Measurements from ENCODE around the gene IRS2.
"Not testable (repeated sequence)": the region's sequence is repeated elsewhere in the genome, so short reads cannot be mapped to it uniquely, and the experiment has no call there.

IRS2 gene

GRCh38 chr13:109740121-109740520, 46.3 kb downstream of the IRS2 start:
- Histone ChIP-seq H3K4me3 (ENCODE audit: low read depth in 1 of 5, low read length in 5 of 5) (no peak overlapping the region), H3K27ac (ENCODE audit: low read depth, low read length) (no peak overlapping the region), H3K4me1 (ENCODE audit: control insufficient read depth in 5 of 5, insufficient read depth in 5 of 5, low read length in 5 of 5) (peaks cover 0 to 19% (median 14%) of the 10 kb centered on the region in 5 donors), H3K9me3 (ENCODE audit: control insufficient read depth in 5 of 5, low read length in 5 of 5) (no peaks in the 10 kb centered on the region), H3K27me3 (ENCODE audit: control insufficient read depth in 5 of 5, insufficient read depth in 4 of 5, low read length in 5 of 5) (peaks cover 0 to 3% (median 0%) of the 10 kb centered on the region in 5 donors), H3K9ac (ENCODE audit: low read length in 5 of 5) (no peak overlapping the region), H3K36me3 (ENCODE audit: control insufficient read depth in 5 of 5, insufficient read depth in 5 of 5, low read length in 5 of 5) (no peaks in the 10 kb centered on the region)

GRCh38 chr13:109738298-109738746, 48.1 kb downstream of the IRS2 start:
- no peak overlapping the region for H3K4me3 ChIP-seq (ENCODE audit: low read depth in 1 of 5, low read length in 5 of 5)
- no peak overlapping the region for H3K9ac ChIP-seq (ENCODE audit: low read length in 5 of 5)
- H3K4me1 ChIP-seq (ENCODE audit: control insufficient read depth in 5 of 5, insufficient read depth in 5 of 5, low read length in 5 of 5) = peaks cover 0 to 6% (median 0%) of the 10 kb centered on the region in 5 donors
- H3K36me3 ChIP-seq (ENCODE audit: control insufficient read depth in 5 of 5, insufficient read depth in 5 of 5, low read length in 5 of 5) = no peaks in the 10 kb centered on the region
- H3K9me3 ChIP-seq (ENCODE audit: control insufficient read depth in 5 of 5, low read length in 5 of 5) = no peaks in the 10 kb centered on the region
- no peak overlapping the region for H3K27ac ChIP-seq (ENCODE audit: low read depth, low read length)
- peaks cover 0 to 3% (median 0%) of the 10 kb centered on the region in 5 donors for H3K27me3 ChIP-seq (ENCODE audit: control insufficient read depth in 5 of 5, insufficient read depth in 4 of 5, low read length in 5 of 5)

- Histone ChIP-seq H3K9me3 (ENCODE audit: control insufficient read depth in 5 of 5, low read length in 5 of 5) (no peaks in the 10 kb centered on the region), H3K27me3 (ENCODE audit: control insufficient read depth in 5 of 5, insufficient read depth in 4 of 5, low read length in 5 of 5) (peaks cover 0 to 3% (median 0%) of the 10 kb centered on the region in 5 donors), H3K36me3 (ENCODE audit: control insufficient read depth in 5 of 5, insufficient read depth in 5 of 5, low read length in 5 of 5) (no peaks in the 10 kb centered on the region), H3K4me1 (ENCODE audit: control insufficient read depth in 5 of 5, insufficient read depth in 5 of 5, low read length in 5 of 5) (peaks cover 0 to 6% (median 0%) of the 10 kb centered on the region in 5 donors), H3K9ac (ENCODE audit: low read length in 5 of 5) (no peak overlapping the region), H3K27ac (ENCODE audit: low read depth, low read length) (no peak overlapping the region), H3K4me3 (ENCODE audit: low read depth in 1 of 5, low read length in 5 of 5) (no peak overlapping the region)
These were observed 48.8 kb downstream of the IRS2 start for GRCh38 chr13:109737606-109738005.

DNA sequence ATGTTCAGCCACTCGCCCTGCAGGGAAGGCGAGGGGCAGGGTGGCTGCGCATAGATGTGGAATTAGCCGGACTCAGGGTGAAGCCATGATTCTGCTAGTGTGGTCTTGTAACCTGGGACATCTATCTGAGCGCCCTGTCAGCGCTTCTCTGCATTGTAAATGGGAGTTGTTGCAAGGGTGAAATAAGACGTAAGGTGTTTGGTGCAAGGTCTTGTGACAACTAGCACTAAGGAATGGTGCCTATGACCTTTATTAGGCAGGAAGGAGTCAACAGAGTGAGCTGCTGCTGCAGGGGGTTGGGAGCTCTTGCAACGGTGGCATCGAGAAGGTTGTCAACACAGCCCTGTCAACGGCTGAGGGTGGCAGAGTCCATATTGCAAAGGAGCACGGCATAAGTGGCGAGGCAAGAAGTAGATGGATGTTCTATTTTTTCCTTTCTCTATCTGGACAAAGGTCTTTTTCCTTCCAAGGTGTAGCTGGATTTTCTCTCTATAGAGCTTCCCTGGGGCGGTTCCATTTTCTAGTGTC, 49.3 kb downstream of the IRS2 start:
- H3K27me3 ChIP-seq (ENCODE audit: control insufficient read depth in 5 of 5, insufficient read depth in 4 of 5, low read length in 5 of 5) = peaks cover 0 to 3% (median 0%) of the 10 kb centered on the region in 5 donors
- H3K9me3 ChIP-seq (ENCODE audit: control insufficient read depth in 5 of 5, low read length in 5 of 5) = no peaks in the 10 kb centered on the region

DNA sequence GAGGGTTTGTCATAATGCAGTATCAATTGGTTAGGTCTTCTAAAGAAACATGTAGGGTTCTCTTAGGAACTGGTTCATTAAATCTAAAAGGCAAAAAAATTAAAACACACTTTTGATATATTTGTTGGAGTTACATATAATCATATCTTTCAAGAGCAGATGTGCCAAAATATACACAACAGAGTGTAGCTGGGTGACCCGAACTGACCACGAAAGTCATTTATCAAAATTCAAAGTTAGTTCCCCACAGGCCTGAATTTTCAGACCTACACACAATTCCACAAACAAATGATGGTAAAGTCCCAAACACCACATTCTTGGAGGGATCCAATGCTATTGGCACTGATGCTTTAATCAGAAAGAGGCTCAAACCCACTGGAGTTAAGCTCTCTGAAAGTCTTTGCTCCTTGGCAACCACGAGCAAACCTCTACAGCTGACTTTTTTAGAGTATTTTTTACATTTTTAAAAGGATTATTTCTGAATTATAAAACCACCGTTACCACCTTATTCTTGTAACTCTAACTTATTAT, 50.9 kb downstream of the IRS2 start:
- Histone ChIP-seq H3K36me3 (ENCODE audit: control insufficient read depth in 5 of 5, insufficient read depth in 5 of 5, low read length in 5 of 5) (no peaks in the 10 kb centered on the region), H3K4me3 (ENCODE audit: low read depth in 1 of 5, low read length in 5 of 5) (no peak overlapping the region), H3K9me3 (ENCODE audit: control insufficient read depth in 5 of 5, low read length in 5 of 5) (no peaks in the 10 kb centered on the region), H3K4me1 (ENCODE audit: control insufficient read depth in 5 of 5, insufficient read depth in 5 of 5, low read length in 5 of 5) (peaks cover 0 to 4% (median 0%) of the 10 kb centered on the region in 5 donors), H3K27me3 (ENCODE audit: control insufficient read depth in 5 of 5, insufficient read depth in 4 of 5, low read length in 5 of 5) (peaks cover 0 to 3% (median 0%) of the 10 kb centered on the region in 5 donors), H3K9ac (ENCODE audit: low read length in 5 of 5) (no peak overlapping the region), H3K27ac (ENCODE audit: low read depth, low read length) (no peak overlapping the region)

More for the DNA sequence above, 49.3 kb downstream of the IRS2 start:
- no peak overlapping the region for H3K9ac ChIP-seq (ENCODE audit: low read length in 5 of 5)
- H3K36me3 ChIP-seq (ENCODE audit: control insufficient read depth in 5 of 5, insufficient read depth in 5 of 5, low read length in 5 of 5) = no peaks in the 10 kb centered on the region
- H3K4me1 ChIP-seq (ENCODE audit: control insufficient read depth in 5 of 5, insufficient read depth in 5 of 5, low read length in 5 of 5) = peaks cover 0 to 6% (median 0%) of the 10 kb centered on the region in 5 donors
- no peak overlapping the region for H3K27ac ChIP-seq (ENCODE audit: low read depth, low read length)
- no peak overlapping the region for H3K4me3 ChIP-seq (ENCODE audit: low read depth in 1 of 5, low read length in 5 of 5)

- peaks cover 0 to under 1% (median 0%) of the 10 kb centered on the region in 5 donors for H3K4me1 ChIP-seq (ENCODE audit: control insufficient read depth in 5 of 5, insufficient read depth in 5 of 5, low read length in 5 of 5)
These were observed 52.2 kb downstream of the IRS2 start for GRCh38 chr13:109734002-109734785.

DNA sequence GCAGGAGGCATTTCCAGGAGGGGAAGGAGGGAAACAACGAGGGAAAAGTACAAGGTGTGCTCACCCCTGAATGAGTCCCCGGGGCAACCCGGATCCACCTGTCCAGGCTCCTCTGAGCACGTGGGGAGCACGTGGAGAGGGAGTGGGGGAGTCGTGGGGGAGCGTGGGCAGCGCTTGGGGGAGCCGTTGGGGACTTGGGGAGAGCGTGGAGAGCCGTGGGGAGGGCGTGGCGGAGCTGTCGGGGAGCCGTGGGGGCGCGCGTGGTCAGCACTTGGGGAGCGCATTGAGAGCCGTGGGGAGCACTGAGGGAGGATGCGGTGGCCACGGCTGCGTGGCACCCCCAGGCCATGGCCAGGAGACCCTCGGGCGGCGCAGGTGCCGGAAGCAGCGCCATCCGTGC, 52.8 kb downstream of the IRS2 start:
- Histone ChIP-seq H3K4me1 (ENCODE audit: control insufficient read depth in 5 of 5, insufficient read depth in 5 of 5, low read length in 5 of 5) (peaks cover 0 to 4% (median 2%) of the 10 kb centered on the region in 5 donors), H3K4me3 (ENCODE audit: low read depth in 1 of 5, low read length in 5 of 5) (no peak overlapping the region), H3K27me3 (ENCODE audit: control insufficient read depth in 5 of 5, insufficient read depth in 4 of 5, low read length in 5 of 5) (peaks cover 0 to 3% (median 0%) of the 10 kb centered on the region in 5 donors), H3K27ac (ENCODE audit: low read depth, low read length) (no peak overlapping the region), H3K9ac (ENCODE audit: low read length in 5 of 5) (no peak overlapping the region), H3K36me3 (ENCODE audit: control insufficient read depth in 5 of 5, insufficient read depth in 5 of 5, low read length in 5 of 5) (no peaks in the 10 kb centered on the region), H3K9me3 (ENCODE audit: control insufficient read depth in 5 of 5, low read length in 5 of 5) (no peaks in the 10 kb centered on the region)

More at GRCh38 chr13:109734002-109734785, 52.2 kb downstream of the IRS2 start:
- H3K36me3 ChIP-seq (ENCODE audit: control insufficient read depth in 5 of 5, insufficient read depth in 5 of 5, low read length in 5 of 5) = no peaks in the 10 kb centered on the region
- H3K9ac ChIP-seq (ENCODE audit: low read length in 5 of 5) = no peak overlapping the region
- H3K4me3 ChIP-seq (ENCODE audit: low read depth in 1 of 5, low read length in 5 of 5) = no peak overlapping the region
- no peak overlapping the region for H3K27ac ChIP-seq (ENCODE audit: low read depth, low read length)
- H3K9me3 ChIP-seq (ENCODE audit: control insufficient read depth in 5 of 5, low read length in 5 of 5) = no peaks in the 10 kb centered on the region
- H3K27me3 ChIP-seq (ENCODE audit: control insufficient read depth in 5 of 5, insufficient read depth in 4 of 5, low read length in 5 of 5) = peaks cover 0 to 3% (median 0%) of the 10 kb centered on the region in 5 donors

DNA sequence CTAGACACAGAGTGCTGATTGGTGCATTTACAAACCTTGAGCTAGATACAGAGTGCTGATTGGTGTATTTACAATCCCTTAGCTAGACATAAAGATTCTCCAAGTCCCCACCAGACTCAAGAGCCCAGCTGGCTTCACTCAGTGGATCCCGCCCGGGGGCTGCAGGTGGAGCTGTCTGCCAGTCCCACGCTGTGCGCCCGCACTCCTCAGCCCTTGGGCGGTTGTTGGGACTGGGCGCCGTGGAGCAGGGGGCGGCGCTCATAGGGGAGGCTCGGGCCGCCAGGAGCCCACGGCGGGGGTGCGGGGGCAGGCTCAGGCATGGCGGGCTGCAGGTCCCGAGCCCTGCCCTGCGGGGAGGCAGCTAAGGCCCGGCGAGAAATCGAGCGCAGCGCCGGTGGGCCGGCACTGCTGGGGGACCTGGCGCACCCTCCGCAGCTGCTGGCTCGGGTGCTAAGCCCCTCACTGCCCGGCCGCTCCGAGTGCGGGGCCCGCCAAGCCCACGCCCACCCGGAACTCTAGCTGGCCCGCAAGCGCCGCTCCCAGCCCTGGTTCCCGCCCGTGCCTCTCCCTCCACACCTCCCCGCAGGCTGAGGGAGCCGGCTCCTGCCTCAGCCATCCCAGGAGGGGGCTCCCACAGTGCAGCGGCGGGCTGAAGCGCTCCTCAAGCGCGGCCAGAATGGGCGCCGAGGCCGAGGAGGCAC, 53.8 kb downstream of the IRS2 start:
- H3K4me3 ChIP-seq (ENCODE audit: low read depth in 1 of 5, low read length in 5 of 5); H3K27me3 ChIP-seq (ENCODE audit: control insufficient read depth in 5 of 5, insufficient read depth in 4 of 5, low read length in 5 of 5); H3K27ac ChIP-seq (ENCODE audit: low read depth, low read length); H3K36me3 ChIP-seq (ENCODE audit: control insufficient read depth in 5 of 5, insufficient read depth in 5 of 5, low read length in 5 of 5); H3K4me1 ChIP-seq (ENCODE audit: control insufficient read depth in 5 of 5, insufficient read depth in 5 of 5, low read length in 5 of 5); H3K9me3 ChIP-seq (ENCODE audit: control insufficient read depth in 5 of 5, low read length in 5 of 5); H3K9ac ChIP-seq (ENCODE audit: low read length in 5 of 5): not testable (repeated sequence)

GRCh38 chr13:109730812-109731335, 55.5 kb downstream of the IRS2 start:
- Histone ChIP-seq H3K36me3 (ENCODE audit: control insufficient read depth in 5 of 5, insufficient read depth in 5 of 5, low read length in 5 of 5) (no peaks in the 10 kb centered on the region), H3K27ac (ENCODE audit: low read depth, low read length) (no peak overlapping the region)

More at GRCh38 chr13:109730812-109731335, 55.5 kb downstream of the IRS2 start:
- Histone ChIP-seq H3K27me3 (ENCODE audit: control insufficient read depth in 5 of 5, insufficient read depth in 4 of 5, low read length in 5 of 5) (peaks cover 0 to 3% (median 0%) of the 10 kb centered on the region in 5 donors), H3K4me3 (ENCODE audit: low read depth in 1 of 5, low read length in 5 of 5) (no peak overlapping the region), H3K9ac (ENCODE audit: low read length in 5 of 5) (no peak overlapping the region), H3K9me3 (ENCODE audit: control insufficient read depth in 5 of 5, low read length in 5 of 5) (no peaks in the 10 kb centered on the region), H3K4me1 (ENCODE audit: control insufficient read depth in 5 of 5, insufficient read depth in 5 of 5, low read length in 5 of 5) (peaks cover 0 to 9% (median 2%) of the 10 kb centered on the region in 5 donors)

Data from subcutaneous abdominal adipose tissue (tissue), 5 donors.